GM12801 (cell line): Measurements from ENCODE around the gene ATF4.

Source experiments
- TF ChIP-seq, protein P1 (sequence below): IDR thresholded peaks from one replicate; pipeline ENCODE4 v1.5.1; 2011; ENCODE audit warnings: control low read depth; ENCODE audit not compliant: insufficient read length; ENCODE audit errors: extremely low read depth

Gene ATF4

DNA sequence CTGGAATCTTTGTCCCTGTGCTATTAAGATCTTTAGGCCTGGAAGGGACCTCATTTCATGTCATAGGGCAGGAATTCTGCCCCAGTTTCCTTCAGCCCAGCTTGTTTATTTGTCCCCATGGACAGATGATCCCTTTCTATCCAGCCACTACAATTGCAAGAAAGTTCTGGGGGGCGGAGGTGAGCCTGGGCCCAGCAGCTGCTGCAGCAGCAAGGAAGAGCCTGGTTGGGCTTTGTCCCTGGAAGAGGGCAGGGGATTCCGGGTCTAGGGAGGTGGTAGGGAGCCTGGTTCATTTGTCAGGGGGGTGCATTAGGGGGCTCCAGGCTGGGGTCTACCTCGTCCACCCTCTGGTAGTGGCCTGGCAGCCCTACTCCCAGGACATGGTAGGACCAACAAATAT lies 33.8 kb downstream of the ATF4 start:
- TF ChIP-seq, protein P1, sequence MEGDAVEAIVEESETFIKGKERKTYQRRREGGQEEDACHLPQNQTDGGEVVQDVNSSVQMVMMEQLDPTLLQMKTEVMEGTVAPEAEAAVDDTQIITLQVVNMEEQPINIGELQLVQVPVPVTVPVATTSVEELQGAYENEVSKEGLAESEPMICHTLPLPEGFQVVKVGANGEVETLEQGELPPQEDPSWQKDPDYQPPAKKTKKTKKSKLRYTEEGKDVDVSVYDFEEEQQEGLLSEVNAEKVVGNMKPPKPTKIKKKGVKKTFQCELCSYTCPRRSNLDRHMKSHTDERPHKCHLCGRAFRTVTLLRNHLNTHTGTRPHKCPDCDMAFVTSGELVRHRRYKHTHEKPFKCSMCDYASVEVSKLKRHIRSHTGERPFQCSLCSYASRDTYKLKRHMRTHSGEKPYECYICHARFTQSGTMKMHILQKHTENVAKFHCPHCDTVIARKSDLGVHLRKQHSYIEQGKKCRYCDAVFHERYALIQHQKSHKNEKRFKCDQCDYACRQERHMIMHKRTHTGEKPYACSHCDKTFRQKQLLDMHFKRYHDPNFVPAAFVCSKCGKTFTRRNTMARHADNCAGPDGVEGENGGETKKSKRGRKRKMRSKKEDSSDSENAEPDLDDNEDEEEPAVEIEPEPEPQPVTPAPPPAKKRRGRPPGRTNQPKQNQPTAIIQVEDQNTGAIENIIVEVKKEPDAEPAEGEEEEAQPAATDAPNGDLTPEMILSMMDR = no peak

- TF ChIP-seq, protein P1 = no peak
Observed at GRCh38 chr22:39556970-39557841, 36.8 kb downstream of the ATF4 start.

DNA sequence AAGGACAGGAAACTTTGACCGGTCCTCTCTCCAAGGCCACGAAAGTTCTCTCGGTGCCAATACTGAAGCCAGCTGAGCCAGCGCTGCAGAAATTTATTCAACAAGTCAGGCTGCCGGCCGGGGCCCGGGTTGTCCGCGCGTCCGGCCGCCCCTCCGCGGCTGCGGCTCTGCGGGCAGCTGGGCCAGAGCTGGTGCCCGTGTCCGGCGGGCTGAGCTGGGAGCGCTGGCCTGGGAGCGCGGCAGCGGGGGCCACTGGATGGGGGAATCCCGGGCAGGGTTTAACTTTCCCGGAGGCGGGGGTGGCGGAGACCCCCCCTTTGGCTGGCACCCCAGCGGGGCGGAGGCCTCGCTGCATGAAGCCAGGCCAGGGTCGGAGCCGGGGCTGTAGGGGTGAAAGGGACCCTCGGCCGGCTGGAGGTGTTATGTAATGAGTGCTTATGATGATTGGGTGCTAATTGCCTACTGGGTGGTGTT lies 37.9 kb downstream of the ATF4 start:
- TF ChIP-seq, protein P1 = no peak

- TF ChIP-seq, protein P1 = no peak
Observed at GRCh38 chr22:39558950-39559349, 38.6 kb downstream of the ATF4 start.

DNA sequence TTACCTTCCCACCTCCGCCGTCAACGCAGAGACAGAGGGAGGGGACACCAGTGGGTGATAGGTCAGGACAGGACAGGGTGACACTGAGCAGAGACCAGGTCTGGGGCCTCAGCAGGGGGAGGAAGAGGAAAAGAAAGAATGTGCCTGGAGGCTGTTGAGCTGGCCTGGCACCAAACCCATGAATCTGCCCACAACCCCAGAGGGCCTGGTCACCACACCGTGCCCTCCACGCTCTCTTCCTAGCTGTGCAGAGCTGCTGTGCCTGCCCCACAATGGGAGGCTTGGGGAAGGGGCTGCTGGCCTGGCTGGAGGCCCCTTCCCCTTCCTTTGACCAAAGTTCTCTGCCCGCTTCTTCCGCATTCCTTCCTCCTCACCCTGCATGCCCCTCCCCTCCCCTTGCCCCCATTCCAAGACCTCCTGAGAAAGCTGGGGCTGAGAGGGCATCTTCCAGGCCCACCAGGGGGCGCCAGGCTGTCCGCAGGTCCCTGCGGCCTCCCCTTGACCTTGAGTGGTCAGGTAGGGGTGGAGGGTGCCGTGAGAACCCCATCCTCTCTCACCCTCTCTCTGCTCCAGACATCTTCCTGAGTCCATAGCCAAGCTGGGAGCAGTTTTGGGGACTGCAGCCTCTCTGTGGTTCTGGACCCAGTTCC lies 39.2 kb downstream of the ATF4 start:
- TF ChIP-seq, protein P1 = no peak

GRCh38 chr22:39560127-39560526 lies 39.8 kb downstream of the ATF4 start:
- TF ChIP-seq, protein P1 = no peak

- TF ChIP-seq, protein P1 = no peak
Observed at GRCh38 chr22:39562839-39563489, 42.6 kb downstream of the ATF4 start.
